HG02852 (cell line): ENCODE results near the gene ATP1B3.
"Not testable (repeated sequence)": the region's sequence is repeated elsewhere in the genome, so short reads cannot be mapped to it uniquely, and the experiment has no call there.

Experiments
- ATAC-seq: cut with Tn5 transposase; IDR thresholded peaks from one replicate; pipeline ENCODE4 v1.9.1; 2021; ENCODE audit warnings: mild to moderate bottlenecking, moderate library complexity; ENCODE audit not compliant: unreplicated experiment

ATP1B3 gene

GRCh38 chr3:141860086-141860669, 16.3 kb upstream of the ATP1B3 start:
- ATAC-seq = no peak

GRCh38 chr3:141860766-141861513, 15.5 kb upstream of the ATP1B3 start:
- no peak for ATAC-seq

GRCh38 chr3:141862279-141862816, 14.1 kb upstream of the ATP1B3 start:
- ATAC-seq = no peak

GRCh38 chr3:141863491-141863890, 13.0 kb upstream of the ATP1B3 start:
- ATAC-seq = no peak

GRCh38 chr3:141864281-141864970, 12.0 kb upstream of the ATP1B3 start:
- no peak for ATAC-seq

GRCh38 chr3:141865101-141865500, 11.3 kb upstream of the ATP1B3 start:
- no peak for ATAC-seq

GRCh38 chr3:141870091-141870687, 6.3 kb upstream of the ATP1B3 start:
- no peak for ATAC-seq

- ATAC-seq = peak; percentile 52
Observed at GRCh38 chr3:141875374-141875892, 1.0 kb upstream of the ATP1B3 start.

GRCh38 chr3:141875893-141876380, 506 bp upstream of the ATP1B3 start:
- ATAC-seq = peak; percentile 57

- ATAC-seq = peak; percentile 23
Observed at GRCh38 chr3:141876891-141877621, 613 bp downstream of the ATP1B3 start.

GRCh38 chr3:141877911-141878310, 1.5 kb downstream of the ATP1B3 start:
- no peak for ATAC-seq

- ATAC-seq = no peak
Observed at GRCh38 chr3:141878326-141878725, 1.9 kb downstream of the ATP1B3 start.

- no peak for ATAC-seq
Observed at GRCh38 chr3:141878817-141879216, 2.4 kb downstream of the ATP1B3 start.

GRCh38 chr3:141881702-141882101, 5.3 kb downstream of the ATP1B3 start:
- ATAC-seq = no peak

- ATAC-seq = no peak
Observed at GRCh38 chr3:141887051-141887450, 10.6 kb downstream of the ATP1B3 start.

- not testable (repeated sequence) for ATAC-seq
Observed at GRCh38 chr3:141888548-141888947, 12.1 kb downstream of the ATP1B3 start.

- ATAC-seq = no peak
Observed at GRCh38 chr3:141894524-141895176, 18.2 kb downstream of the ATP1B3 start.

GRCh38 chr3:141895731-141896130, 19.3 kb downstream of the ATP1B3 start:
- ATAC-seq = no peak

GRCh38 chr3:141898908-141899307, 22.5 kb downstream of the ATP1B3 start:
- ATAC-seq = no peak

GRCh38 chr3:141900343-141900742, 23.9 kb downstream of the ATP1B3 start:
- ATAC-seq = no peak
